ENCODE results near the gene HDAC4. TPM values are rescaled to one million over a fixed set of nuclear protein-coding genes. Genes with fewer than 3 reads are reported as not detected.

Gene HDAC4
- total RNA-seq, 1 donor from 2014 or later: 76.6 TPM

GRCh38 chr2:239035997-239036731 is 364.7 kb downstream of the HDAC4 start:
- no peak overlapping the region for H3K4me3 ChIP-seq
- DNase-seq (ENCODE audit: extremely low spot score in 2 of 2): no peak
- no peaks in the 10 kb centered on the region for H3K9me3 ChIP-seq
- H3K36me3 ChIP-seq: no peaks in the 10 kb centered on the region
- intact Hi-C loops (cut with DNase I): no loop called here
- no peak overlapping the region for H3K27ac ChIP-seq
- TF ChIP-seq POLR2AphosphoS5 (IDR thresholded peaks at IDR 0.05; ENCODE audit: insufficient read depth in 1 of 2, low read depth in 1 of 2) (no peak), POLR2A (IDR thresholded peaks at IDR 0.05) (no peak), CTCF (IDR thresholded peaks at IDR 0.05) (no peak)
- H3K27me3 ChIP-seq: no peaks in the 10 kb centered on the region
- peaks cover 5% of the 10 kb centered on the region for H3K4me1 ChIP-seq

DNA sequence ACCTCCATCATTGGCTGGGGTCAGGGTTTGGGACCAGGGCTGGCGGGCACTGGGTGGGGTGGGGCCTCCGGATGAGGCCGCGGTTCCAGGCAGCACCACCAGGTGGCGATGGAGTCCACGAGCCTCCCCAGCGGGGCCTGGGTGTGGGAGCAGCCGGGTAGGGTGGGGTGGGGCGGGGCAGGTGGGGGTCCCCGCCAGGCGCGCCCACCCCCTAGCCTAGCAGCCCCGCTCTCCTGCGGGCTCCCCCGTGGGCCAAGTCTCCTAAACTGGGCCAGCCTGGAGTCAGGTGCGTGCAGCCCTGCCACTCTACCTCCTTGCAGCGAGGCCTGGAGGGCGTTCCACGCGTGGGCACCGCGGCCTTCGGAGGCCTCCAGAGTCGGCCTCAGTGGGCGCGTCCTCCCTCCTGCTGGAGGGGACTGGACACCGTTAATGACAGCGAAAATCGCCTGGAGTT is 365.4 kb downstream of the HDAC4 start:
- Histone ChIP-seq H3K4me1 (peaks cover 5% of the 10 kb centered on the region), H3K27me3 (no peaks in the 10 kb centered on the region), H3K9me3 (no peaks in the 10 kb centered on the region), H3K36me3 (no peaks in the 10 kb centered on the region), H3K27ac (no peak overlapping the region), H3K4me3 (no peak overlapping the region)
- DNase-seq (ENCODE audit: extremely low spot score in 2 of 2): no peak
- TF ChIP-seq CTCF (IDR thresholded peaks at IDR 0.05) (peak; percentile 35 to 89 (median 60)), POLR2A (IDR thresholded peaks at IDR 0.05) (no peak)
- intact Hi-C loops (cut with DNase I): no loop called here

- no peak for DNase-seq (ENCODE audit: extremely low spot score in 2 of 2)
- Histone ChIP-seq H3K4me3 (no peak overlapping the region), H3K27ac (no peak overlapping the region), H3K36me3 (no peaks in the 10 kb centered on the region), H3K4me1 (peaks cover 5% of the 10 kb centered on the region), H3K27me3 (no peaks in the 10 kb centered on the region), H3K9me3 (no peaks in the 10 kb centered on the region)
- TF ChIP-seq POLR2A (IDR thresholded peaks at IDR 0.05) (no peak), CTCF (IDR thresholded peaks at IDR 0.05) (no peak), POLR2AphosphoS5 (IDR thresholded peaks at IDR 0.05; ENCODE audit: insufficient read depth in 1 of 2, low read depth in 1 of 2) (no peak)
- intact Hi-C loops (cut with DNase I): loop anchor here (5.0 kb wide), 1 partner anchor 958 kb away; no protein-coding TSS in a partner anchor
These were observed 366.1 kb downstream of the HDAC4 start for GRCh38 chr2:239034561-239035341.

- no peak overlapping the region for H3K27ac ChIP-seq
- TF ChIP-seq POLR2A (IDR thresholded peaks at IDR 0.05) (no peak), CTCF (IDR thresholded peaks at IDR 0.05) (no peak)
- no peak overlapping the region for H3K4me3 ChIP-seq
- intact Hi-C loops (cut with DNase I): loop anchor here (5.0 kb wide), 1 partner anchor 958 kb away; no protein-coding TSS in a partner anchor
- H3K4me1 ChIP-seq: peaks cover 5% of the 10 kb centered on the region
- no peak for DNase-seq (ENCODE audit: extremely low spot score in 2 of 2)
- H3K36me3 ChIP-seq: no peaks in the 10 kb centered on the region
- no peaks in the 10 kb centered on the region for H3K27me3 ChIP-seq
- no peaks in the 10 kb centered on the region for H3K9me3 ChIP-seq
These were observed 366.8 kb downstream of the HDAC4 start for GRCh38 chr2:239033801-239034560.
